PC-9 (cell line): ENCODE measurements around the gene SPEG. TPM values are rescaled to one million over a fixed set of nuclear protein-coding genes. Genes with fewer than 3 reads are reported as not detected.

Experiments used
- BruUV-seq: library from RNA; stranded (reverse); fragments of 400-500 nt; replicated peaks from 2 replicates; lab custom pipeline; 2021; lab: Mats Ljungman, UMichigan
- CTCF ChIA-PET: fragments of 300-600 bp; sonication (Branson Sonifier 250); formaldehyde crosslinking; loops from one replicate; lab custom pipeline; 2022; ENCODE audit warnings: antibody characterized with exemption; lab: Charles Lee
- POLR2A ChIA-PET: fragments of 300-600 bp; sonication (Branson Sonifier 250); formaldehyde crosslinking; loops from one replicate; lab custom pipeline; 2022; ENCODE audit warnings: antibody characterized with exemption; ENCODE audit not compliant: unreplicated experiment; lab: Charles Lee
- DNase-seq, 2 experiments: peaks; one replicate each; pipeline versions ENCODE4 v3.0.0 to v3.0.0-alpha.2; 2015 to 2022; ENCODE audit warnings: mixed read lengths in 1 of 2
- H2AFZ ChIP-seq: fragments of 200-600 bp; sonication (generic); 2 replicates; pipeline ENCODE4 v1.8.1; 2017; ENCODE audit warnings: antibody characterized with exemption
- H3F3A ChIP-seq: fragments of 200-600 bp; sonication (generic); 2 replicates; pipeline ENCODE4 v1.8.1; 2017; ENCODE audit warnings: antibody characterized with exemption, mild to moderate bottlenecking, low read depth; ENCODE audit not compliant: insufficient read depth
- H3K27ac ChIP-seq: fragments of 200-600 bp; sonication (generic); 2 replicates; pipeline ENCODE4 v1.6.1; 2016; ENCODE audit warnings: mixed run types
- H3K27me3 ChIP-seq: fragments of 200-600 bp; sonication (generic); 2 replicates; pipeline ENCODE4 v1.6.1; 2016; ENCODE audit warnings: low read depth, mixed run types; ENCODE audit not compliant: insufficient read depth
- H3K36me3 ChIP-seq: fragments of 200-600 bp; sonication (generic); 2 replicates; pipeline ENCODE4 v1.6.1; 2016; ENCODE audit warnings: low read depth, mixed run types
- H3K4me1 ChIP-seq: fragments of 200-600 bp; sonication (generic); replicated peaks from 2 replicates; pipeline ENCODE4 v1.6.1; 2016; ENCODE audit warnings: mixed run types; ENCODE audit not compliant: insufficient read depth
- H3K4me2 ChIP-seq: fragments of 200-600 bp; sonication (generic); 2 replicates; pipeline ENCODE4 v1.6.1; 2017; ENCODE audit warnings: mixed run types
- H3K4me3 ChIP-seq: fragments of 200-600 bp; sonication (generic); 2 replicates; pipeline ENCODE4 v1.6.1; 2016; ENCODE audit warnings: mixed run types
- H3K79me2 ChIP-seq: fragments of 200-600 bp; sonication (generic); 2 replicates; pipeline ENCODE4 v1.6.1; 2017; ENCODE audit warnings: low read depth, mixed run types
- H3K9me2 ChIP-seq: fragments of 200-600 bp; sonication (generic); 2 replicates; pipeline ENCODE4 v1.8.1; 2017; ENCODE audit warnings: mild to moderate bottlenecking; ENCODE audit not compliant: insufficient read depth
- H3K9me3 ChIP-seq: fragments of 200-600 bp; sonication (generic); 2 replicates; pipeline ENCODE4 v1.8.1; 2016; ENCODE audit warnings: low read depth; ENCODE audit not compliant: insufficient read depth
- H4K20me1 ChIP-seq: fragments of 200-600 bp; sonication (generic); 2 replicates; pipeline ENCODE4 v1.8.1; 2017; ENCODE audit not compliant: insufficient read depth
- EZH2 ChIP-seq: fragments of 200-600 bp; sonication (generic); IDR thresholded peaks from 2 replicates; pipeline ENCODE4 v1.8.0; 2017; ENCODE audit warnings: antibody characterized with exemption, low read depth
- intact Hi-C: fragments of 100-400 bp; cut with micrococcal nuclease; formaldehyde crosslinking; loops from one replicate; pipeline ENCODE4 v1.10.0; 2022; ENCODE audit not compliant: unreplicated experiment
- total RNA-seq: library from RNA; stranded (reverse); gene quantifications from 2 replicates; pipeline ENCODE4 v1.2.3, GENCODE V29; 2021
- TF ChIP-seq, protein P1 (sequence below): fragments of 200-600 bp; sonication (generic); conservative IDR thresholded peaks from 2 replicates; pipeline ENCODE4 v1.6.1; 2017; ENCODE audit warnings: mixed run types, antibody characterized with exemption, mild to moderate bottlenecking, moderate library complexity

The SPEG gene
- total RNA-seq, 1 experiment from 2014 or later: 46.8 TPM

DNA sequence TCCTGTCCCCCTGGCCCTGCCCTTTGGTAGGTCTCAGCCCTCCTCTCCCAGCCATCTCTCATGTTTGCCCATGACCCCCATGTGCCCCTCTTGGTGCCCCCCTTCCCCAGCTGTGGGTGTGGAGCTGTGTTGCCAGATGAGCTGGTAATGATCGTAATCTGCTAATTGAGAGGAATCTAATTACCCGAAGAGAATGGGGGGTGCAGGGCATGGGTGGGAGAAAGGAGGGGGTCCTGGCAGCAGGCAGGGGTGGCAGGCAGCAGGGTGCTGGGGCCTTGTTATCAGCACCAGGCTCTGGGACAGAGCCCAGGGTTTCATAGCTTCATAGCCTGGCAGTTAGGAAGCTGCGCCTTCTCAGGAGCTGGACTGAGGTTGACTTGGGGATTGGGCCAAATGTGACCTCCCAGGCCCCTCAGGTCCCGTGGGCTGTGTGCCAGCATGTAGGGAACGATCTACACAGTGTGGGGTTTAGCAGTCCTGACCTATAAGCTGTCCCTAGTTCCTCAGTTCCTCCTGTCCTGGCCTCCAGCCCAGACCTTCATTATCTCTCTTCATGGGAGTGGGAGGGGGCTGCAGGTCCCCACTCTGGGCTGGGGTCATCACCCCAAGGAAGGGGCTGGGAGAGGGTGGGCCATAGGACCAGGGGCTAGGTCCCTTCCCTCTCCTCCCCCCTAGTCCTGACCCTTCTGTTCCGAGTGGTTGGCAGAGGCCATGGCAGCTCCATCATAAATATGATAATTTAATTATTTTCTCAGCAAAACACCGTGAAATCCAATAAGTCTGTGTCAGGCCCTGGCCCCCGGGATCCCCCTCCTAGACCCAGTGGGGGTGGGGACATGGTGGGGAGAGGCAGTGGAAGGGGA is 73.2 kb downstream of the SPEG start:
- H2AFZ ChIP-seq: no peak overlapping the region
- H3K9me3 ChIP-seq: no peaks in the 10 kb centered on the region
- H3K36me3 ChIP-seq: no peaks in the 10 kb centered on the region
- H3K4me3 ChIP-seq: no peak overlapping the region
- DNase-seq: no peak
- no peaks in the 10 kb centered on the region for H3K4me1 ChIP-seq
- ChIA-PET POLR2A (interaction anchor here (0.6 kb wide), 1 partner anchor 10 kb away, joined by 3 read pairs; no protein-coding TSS in a partner anchor), CTCF (interaction anchor here (0.5 to 1.0 kb wide), 3 partner anchors 8 to 14 kb away, joined by 4 to 5 read pairs (median 5); no protein-coding TSS in a partner anchor)
- no peaks in the 10 kb centered on the region for H4K20me1 ChIP-seq
- no peak overlapping the region for H3K4me2 ChIP-seq
- no peak overlapping the region for H3K27ac ChIP-seq
- no TSS peak for BruUV-seq
- no peak for TF ChIP-seq EZH2
- TF ChIP-seq, protein P1, sequence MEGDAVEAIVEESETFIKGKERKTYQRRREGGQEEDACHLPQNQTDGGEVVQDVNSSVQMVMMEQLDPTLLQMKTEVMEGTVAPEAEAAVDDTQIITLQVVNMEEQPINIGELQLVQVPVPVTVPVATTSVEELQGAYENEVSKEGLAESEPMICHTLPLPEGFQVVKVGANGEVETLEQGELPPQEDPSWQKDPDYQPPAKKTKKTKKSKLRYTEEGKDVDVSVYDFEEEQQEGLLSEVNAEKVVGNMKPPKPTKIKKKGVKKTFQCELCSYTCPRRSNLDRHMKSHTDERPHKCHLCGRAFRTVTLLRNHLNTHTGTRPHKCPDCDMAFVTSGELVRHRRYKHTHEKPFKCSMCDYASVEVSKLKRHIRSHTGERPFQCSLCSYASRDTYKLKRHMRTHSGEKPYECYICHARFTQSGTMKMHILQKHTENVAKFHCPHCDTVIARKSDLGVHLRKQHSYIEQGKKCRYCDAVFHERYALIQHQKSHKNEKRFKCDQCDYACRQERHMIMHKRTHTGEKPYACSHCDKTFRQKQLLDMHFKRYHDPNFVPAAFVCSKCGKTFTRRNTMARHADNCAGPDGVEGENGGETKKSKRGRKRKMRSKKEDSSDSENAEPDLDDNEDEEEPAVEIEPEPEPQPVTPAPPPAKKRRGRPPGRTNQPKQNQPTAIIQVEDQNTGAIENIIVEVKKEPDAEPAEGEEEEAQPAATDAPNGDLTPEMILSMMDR: no peak
- no peaks in the 10 kb centered on the region for H3K9me2 ChIP-seq
- H3F3A ChIP-seq: no peaks in the 10 kb centered on the region
- H3K27me3 ChIP-seq: peaks cover 26% of the 10 kb centered on the region
- no peaks in the 10 kb centered on the region for H3K79me2 ChIP-seq
- intact Hi-C loops: no loop called here

DNA sequence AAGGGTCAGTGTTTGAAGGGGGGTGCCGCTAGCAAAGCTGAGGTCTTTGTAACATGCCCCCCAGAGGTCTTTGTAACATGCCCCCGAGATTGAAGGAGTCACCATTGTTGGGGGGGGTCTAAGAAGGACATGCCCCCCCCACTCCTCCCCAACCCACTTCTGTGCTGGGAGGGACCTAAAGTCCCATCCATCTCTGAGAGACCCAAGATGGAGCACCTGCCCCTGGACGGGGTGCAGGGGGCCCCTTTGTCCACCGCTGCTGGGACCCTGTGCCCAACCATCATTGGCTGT is 73.7 kb downstream of the SPEG start:
- H3K9me2 ChIP-seq: no peaks in the 10 kb centered on the region
- BruUV-seq: no TSS peak
- POLR2A ChIA-PET: no interaction called here

DNA sequence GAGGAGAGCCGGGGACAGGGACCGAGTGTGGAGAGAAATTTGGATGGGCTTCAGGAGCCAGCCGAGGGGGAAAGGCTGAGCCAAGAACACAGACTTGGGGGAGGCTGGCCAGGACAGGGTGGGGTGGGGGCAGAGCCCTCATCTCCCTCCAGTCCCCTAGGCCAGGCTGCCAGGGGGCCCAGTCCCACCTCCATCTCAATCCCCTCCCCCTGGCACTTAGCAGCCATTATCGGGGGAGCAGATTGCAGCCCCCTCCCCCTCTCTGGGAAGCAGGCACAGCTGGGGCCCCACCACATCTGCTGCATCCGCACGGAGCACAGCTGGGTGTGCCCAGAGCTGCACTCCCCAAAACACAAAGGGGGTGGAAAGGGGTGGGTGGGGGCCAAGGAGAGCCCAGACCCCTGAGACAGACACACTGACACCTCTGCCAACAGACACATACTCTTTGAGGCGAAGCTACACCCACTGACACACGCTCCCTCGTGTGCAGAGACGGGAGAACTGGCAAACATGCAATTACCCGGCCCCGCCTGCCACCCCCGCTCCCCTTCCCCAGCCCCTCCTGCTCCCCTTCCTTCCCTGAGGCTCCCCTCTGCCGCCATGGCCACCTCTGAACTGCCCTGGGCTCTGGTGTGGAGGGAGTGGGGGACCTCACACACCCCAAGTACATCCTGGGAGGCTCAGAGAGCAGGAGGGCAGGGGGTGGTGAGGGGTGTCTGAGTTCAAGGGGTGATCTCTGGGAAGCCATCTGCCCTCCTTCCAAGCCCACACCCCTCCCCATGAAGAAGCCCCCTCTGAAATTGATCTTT is 74.5 kb downstream of the SPEG start:
- no peak overlapping the region for H3K27ac ChIP-seq
- H3K36me3 ChIP-seq: no peaks in the 10 kb centered on the region
- no peaks in the 10 kb centered on the region for H3K9me3 ChIP-seq
- H4K20me1 ChIP-seq: no peaks in the 10 kb centered on the region
- TF ChIP-seq EZH2: no peak
- TF ChIP-seq, protein P1: no peak
- H3K4me1 ChIP-seq: no peaks in the 10 kb centered on the region
- no peaks in the 10 kb centered on the region for H3K79me2 ChIP-seq
- peaks cover 39% of the 10 kb centered on the region for H3K27me3 ChIP-seq
- no TSS peak for BruUV-seq
- peak overlapping the region; percentile 82; the same call in 1 of the 2 replicates for H3K4me2 ChIP-seq
- no peaks in the 10 kb centered on the region for H3K9me2 ChIP-seq
- ChIA-PET CTCF (interaction anchor here (0.6 to 1.6 kb wide), 8 partner anchors 8 to 33 kb away, joined by 3 to 19 read pairs (median 5); partner anchors contain the start of gene GMPPA), POLR2A (no interaction called here)
- peak overlapping the region; percentile 53; the same call in 1 of the 2 replicates for H3K4me3 ChIP-seq
- intact Hi-C loops: no loop called here
- no peaks in the 10 kb centered on the region for H3F3A ChIP-seq
- no peak for DNase-seq
- no peak overlapping the region for H2AFZ ChIP-seq

More for the DNA sequence above, 73.7 kb downstream of the SPEG start:
- H3K9me3 ChIP-seq: no peaks in the 10 kb centered on the region
- intact Hi-C loops: no loop called here
- no peak overlapping the region for H3K4me3 ChIP-seq
- no peak overlapping the region for H3K27ac ChIP-seq
- H3K4me2 ChIP-seq: no peak overlapping the region
- H3K36me3 ChIP-seq: no peaks in the 10 kb centered on the region
- H3K79me2 ChIP-seq: no peaks in the 10 kb centered on the region
- no peaks in the 10 kb centered on the region for H4K20me1 ChIP-seq
- no peaks in the 10 kb centered on the region for H3K4me1 ChIP-seq
- H2AFZ ChIP-seq: no peak overlapping the region
- CTCF ChIA-PET: no interaction called here
- DNase-seq: no peak
- no peak for TF ChIP-seq EZH2
- TF ChIP-seq, protein P1: no peak
- H3K27me3 ChIP-seq: peaks cover 32% of the 10 kb centered on the region
- no peaks in the 10 kb centered on the region for H3F3A ChIP-seq
